A673 (cell line): ENCODE results near the gene ENDOU. TPM values are rescaled to one million over a fixed set of nuclear protein-coding genes. Genes with fewer than 3 reads are reported as not detected.
A peak's percentile ranks its signal among the peaks of the same experiment; 100 is the strongest.

ENCODE experiments used
- BruUV-seq: library from RNA; stranded (reverse); fragments of 400-500 nt; replicated peaks from 2 replicates; lab custom pipeline; 2021; lab: Mats Ljungman, UMichigan
- CTCF ChIA-PET: fragments of 300-600 bp; sonication (Branson Sonifier 250); formaldehyde crosslinking; loops from one replicate; lab custom pipeline; 2022; ENCODE audit warnings: antibody characterized with exemption; lab: Charles Lee
- POLR2A ChIA-PET: fragments of 300-600 bp; sonication (Branson Sonifier 250); formaldehyde crosslinking; loops from one replicate; lab custom pipeline; 2022; ENCODE audit warnings: antibody characterized with exemption; ENCODE audit not compliant: low non-redundant PET; lab: Charles Lee
- DNase-seq: peaks from one replicate; pipeline ENCODE4 v3.0.0-alpha.2; 2015; ENCODE audit warnings: low spot score
- H3K27ac ChIP-seq: fragments of 200-600 bp; sonication (generic); 2 replicates; pipeline ENCODE4 v1.5.1; 2016; ENCODE audit warnings: mixed run types, low read depth, mild to moderate bottlenecking, mixed read lengths, antibody characterized with exemption, low read length; ENCODE audit not compliant: poor library complexity, severe bottlenecking
- H3K27me3 ChIP-seq: fragments of 200-600 bp; sonication (generic); replicated peaks from 2 replicates; pipeline ENCODE4 v1.6.1; 2017; ENCODE audit warnings: mixed run types, low read depth, mild to moderate bottlenecking, mixed read lengths, antibody characterized with exemption, low read length; ENCODE audit not compliant: insufficient read depth, poor library complexity
- H3K36me3 ChIP-seq: fragments of 200-600 bp; sonication (generic); 2 replicates; pipeline ENCODE4 v1.6.1; 2016; ENCODE audit warnings: mixed run types, mild to moderate bottlenecking, mixed read lengths, antibody characterized with exemption, low read length; ENCODE audit not compliant: insufficient read depth, poor library complexity, severe bottlenecking
- H3K4me1 ChIP-seq: fragments of 200-600 bp; sonication (generic); 2 replicates; pipeline ENCODE4 v1.6.1; 2017; ENCODE audit warnings: mixed run types, mild to moderate bottlenecking, mixed read lengths, antibody characterized with exemption, low read length; ENCODE audit not compliant: insufficient read depth, poor library complexity, severe bottlenecking
- H3K4me3 ChIP-seq: fragments of 200-600 bp; sonication (generic); 2 replicates; pipeline ENCODE4 v1.5.1; 2016; ENCODE audit warnings: low read depth, mixed run types, mild to moderate bottlenecking, mixed read lengths, low read length; ENCODE audit not compliant: poor library complexity, severe bottlenecking
- H3K9me3 ChIP-seq: fragments of 200-600 bp; sonication (generic); 2 replicates; pipeline ENCODE4 v1.6.1; 2016; ENCODE audit warnings: mixed run types, low read depth, mild to moderate bottlenecking, mixed read lengths, antibody characterized with exemption, low read length; ENCODE audit not compliant: poor library complexity, severe bottlenecking
- CTCF ChIP-seq: fragments of 300-800, 200-600 bp; sonication (generic); conservative IDR thresholded peaks from 2 replicates; pipeline ENCODE4 v1.5.1; 2017; ENCODE audit warnings: low read depth, mild to moderate bottlenecking, antibody characterized with exemption, low read length, moderate library complexity, mixed read lengths
- EZH2 ChIP-seq: fragments of 200-600 bp; sonication (generic); IDR thresholded peaks from 2 replicates; pipeline ENCODE4 v1.6.1; 2017; ENCODE audit warnings: borderline replicate concordance, low read depth, mild to moderate bottlenecking, mixed read lengths, antibody characterized with exemption, low read length; ENCODE audit not compliant: poor library complexity, severe bottlenecking
- intact Hi-C: fragments of 100-400 bp; cut with micrococcal nuclease; formaldehyde crosslinking; loops from one replicate; pipeline ENCODE4 v1.10.0; 2022; ENCODE audit not compliant: unreplicated experiment
- total RNA-seq: library from RNA; stranded (reverse); gene quantifications from 2 replicates; pipeline ENCODE4 v1.2.3, GENCODE V29; 2021

The ENDOU gene
- total RNA-seq, 1 experiment from 2014 or later = 0.58 TPM

GRCh38 chr12:47753021-47754001 is 28.0 kb upstream of the ENDOU start:
- Histone ChIP-seq H3K27ac (peak overlapping the region; percentile 3), H3K4me1 (peaks cover 18% of the 10 kb centered on the region), H3K27me3 (no peaks in the 10 kb centered on the region), H3K4me3 (no peak overlapping the region), H3K36me3 (no peaks in the 10 kb centered on the region), H3K9me3 (no peaks in the 10 kb centered on the region)
- intact Hi-C loops = no loop called here
- ChIA-PET CTCF (interaction anchor here (2.0 kb wide), 1 partner anchor 12 kb away, joined by 8 read pairs; no protein-coding TSS in a partner anchor), POLR2A (no interaction called here)
- DNase-seq = no peak
- TF ChIP-seq CTCF = no peak
- TF ChIP-seq EZH2 = no peak
- no TSS peak for BruUV-seq

GRCh38 chr12:47752552-47752951 is 27.3 kb upstream of the ENDOU start:
- intact Hi-C loops = no loop called here
- no peaks in the 10 kb centered on the region for H3K36me3 ChIP-seq
- no peak overlapping the region for H3K27ac ChIP-seq
- POLR2A ChIA-PET = no interaction called here
- H3K4me3 ChIP-seq = no peak overlapping the region
- no peaks in the 10 kb centered on the region for H3K9me3 ChIP-seq
- no TSS peak for BruUV-seq
- no peak for DNase-seq
- CTCF ChIA-PET = no interaction called here
- no peaks in the 10 kb centered on the region for H3K27me3 ChIP-seq
- peaks cover 13% of the 10 kb centered on the region for H3K4me1 ChIP-seq
- TF ChIP-seq EZH2 = no peak
- no peak for TF ChIP-seq CTCF

GRCh38 chr12:47752121-47752520 is 26.8 kb upstream of the ENDOU start:
- POLR2A ChIA-PET = no interaction called here
- TF ChIP-seq CTCF (no peak), EZH2 (no peak)

More at GRCh38 chr12:47752121-47752520, 26.8 kb upstream of the ENDOU start:
- Histone ChIP-seq H3K4me1 (peaks cover 13% of the 10 kb centered on the region), H3K9me3 (no peaks in the 10 kb centered on the region), H3K27me3 (no peaks in the 10 kb centered on the region), H3K4me3 (no peak overlapping the region), H3K36me3 (no peaks in the 10 kb centered on the region), H3K27ac (no peak overlapping the region)
- DNase-seq = no peak
- intact Hi-C loops = no loop called here
- CTCF ChIA-PET = no interaction called here
- BruUV-seq = no TSS peak
